A549 treated with AZD9567 at 1 μM for 4 hours (cell line): ENCODE data around the gene NXPH4. TPM values are rescaled to one million over a fixed set of nuclear protein-coding genes. Genes with fewer than 3 reads are reported as not detected.

ENCODE experiments used
- total RNA-seq: library from RNA; stranded (reverse); fragments of 200-300 nt; extraction: Qiagen RNA extraction; gene quantifications from 5 replicates; pipeline ENCODE4 v1.2.3, GENCODE V29; 2022; ENCODE audit not compliant: insufficient read depth

NXPH4 gene
- total RNA-seq = 4.1 to 5.9 TPM (median 5.1 TPM) in 5 replicates

GRCh38 chr12:57216014-57216911 is at the start of gene NXPH4:
NXPH4 (plus strand) TSS chr12:57216794; CDS start chr12:57216970, 176 bp downstream.

GRCh38 chr12:57229634-57230380 is 13.2 kb downstream of the NXPH4 start, which contains the start of gene SHMT2:
SHMT2 (plus strand) TSS chr12:57229711; CDS start chr12:57229779, 68 bp downstream.

GRCh38 chr12:57250956-57251355 is 34.4 kb downstream of the NXPH4 start, which contains the start of gene STAC3:
STAC3 (minus strand) TSS chr12:57251187; CDS start chr12:57249636, 1,551 bp downstream.

Other genes starting within 250 kb of the NXPH4 start
- gene ZBTB39, start 210.2 kb upstream of the NXPH4 start, total RNA-seq = 4.1 to 6.1 TPM (median 5.6 TPM) in 5 replicates
- gene TAC3, start 200.3 kb upstream of the NXPH4 start, total RNA-seq = 0.09 to 0.34 TPM (median 0.17 TPM) in 4 of 5 replicates, not detected in the other
- 0.09 to 0.57 TPM (median 0.30 TPM) in 4 of 5 replicates, not detected in the other for gene MYO1A, start 166.7 kb upstream of the NXPH4 start, total RNA-seq
- gene NEMP1, start 138.0 kb upstream of the NXPH4 start, total RNA-seq = 13.6 to 16.9 TPM (median 14.8 TPM) in 5 replicates
- gene NAB2, start 127.7 kb upstream of the NXPH4 start, total RNA-seq = 15.1 to 20.9 TPM (median 17.9 TPM) in 5 replicates
- 40.2 to 53.8 TPM (median 48.3 TPM) in 5 replicates for gene STAT6, start 105.4 kb upstream of the NXPH4 start, total RNA-seq
- 13.0 to 24.4 TPM (median 14.9 TPM) in 5 replicates for gene LRP1, start 88.3 kb upstream of the NXPH4 start, total RNA-seq
- gene LRP1-AS, start 69.2 kb upstream of the NXPH4 start, total RNA-seq = not detected in 5 replicates
- 110 to 141 TPM (median 131 TPM) in 5 replicates for gene SHMT2, start 12.9 kb downstream of the NXPH4 start, total RNA-seq
- 0.24 to 0.34 TPM (median 0.31 TPM) in 4 of 5 replicates, not detected in the other for gene STAC3, start 34.4 kb downstream of the NXPH4 start, total RNA-seq
- gene R3HDM2, start 214.2 kb downstream of the NXPH4 start, total RNA-seq = 8.0 to 10.9 TPM (median 8.4 TPM) in 5 replicates
- 0.03 to 0.06 TPM in 2 of 5 replicates, not detected in the others for gene INHBC, start 218.0 kb downstream of the NXPH4 start, total RNA-seq
- 0.05 to 0.07 TPM in 2 of 5 replicates, not detected in the others for gene INHBE, start 238.5 kb downstream of the NXPH4 start, total RNA-seq
- 3.0 to 6.8 TPM (median 4.2 TPM) in 5 replicates for gene GLI1, start 243.0 kb downstream of the NXPH4 start, total RNA-seq